ENCODE data around the gene ARFGEF3.

GRCh38 chr6:138261116-138261780 is 99.5 kb downstream of the ARFGEF3 start:
- no peak for TF ChIP-seq EZH2 (IDR thresholded peaks at IDR 0.05; ENCODE audit: insufficient read depth, low read length)
- TF ChIP-seq CTCF (IDR thresholded peaks at IDR 0.05; ENCODE audit: insufficient read depth, low read depth, low read length), result no peak

All from astrocyte (in vitro differentiated cells and primary cell).